ENCODE results near the gene CNOT8. TPM values are rescaled to one million over a fixed set of nuclear protein-coding genes. Genes with fewer than 3 reads are reported as not detected.
A peak's percentile ranks its signal among the peaks of the same experiment; 100 is the strongest.

Gene CNOT8
- total RNA-seq, 4 donors from 2014 or later: 64.3 to 97.3 (median 78.9) TPM

- Histone ChIP-seq H3K9me3 (no peaks in the 10 kb centered on the region), H3K4me1 (peaks cover 0 to 6% (median 5%) of the 10 kb centered on the region in 4 donors), H3K27me3 (no peaks in the 10 kb centered on the region), H3K4me3 (no peak overlapping the region), H3K27ac (no peak overlapping the region), H3K36me3 (no peaks in the 10 kb centered on the region)
- in situ Hi-C loops (cut with MboI; ENCODE audit: low pct_ligation_motif_present in 1 of 4, low pct_unique_long_range_greater_than_20kb in 1 of 4, low sequenced_read_pairs in 3 of 4): no loop called here
- WGBS, 2 donors (ENCODE audit: low coverage in 1 of 2): 75 to 79% methylated on average over 5 to 6 of the region's 6 CpGs
- no peak for TF ChIP-seq POLR2AphosphoS5 (IDR thresholded peaks at IDR 0.05)
- DNase-seq: no peak
- intact Hi-C loops (cut with DNase I; ENCODE audit: low total_unique reads): no loop called here
Observed at GRCh38 chr5:154842689-154843530, 15.5 kb upstream of the CNOT8 start.

- no peaks in the 10 kb centered on the region for H3K36me3 ChIP-seq
- intact Hi-C loops (cut with DNase I; ENCODE audit: low total_unique reads) (no loop called here), in situ Hi-C loops (cut with MboI; ENCODE audit: low pct_ligation_motif_present in 1 of 4, low pct_unique_long_range_greater_than_20kb in 1 of 4, low sequenced_read_pairs in 3 of 4) (no loop called here)
- H3K9me3 ChIP-seq: no peaks in the 10 kb centered on the region
- no peak overlapping the region for H3K4me3 ChIP-seq
- H3K27me3 ChIP-seq: no peaks in the 10 kb centered on the region
- H3K4me1 ChIP-seq: peaks cover 0 to 12% (median 4%) of the 10 kb centered on the region in 4 donors
- H3K27ac ChIP-seq: no peak overlapping the region
- WGBS, 2 donors (ENCODE audit: low coverage in 1 of 2): 83 to 91% methylated on average over 5 of the region's 5 CpGs
- no peak for DNase-seq
- TF ChIP-seq POLR2AphosphoS5 (IDR thresholded peaks at IDR 0.05) (no peak), EP300 (IDR thresholded peaks at IDR 0.05; ENCODE audit: low read depth) (no peak), POLR2A (IDR thresholded peaks at IDR 0.05) (no peak), CTCF (IDR thresholded peaks at IDR 0.05) (no peak)
Observed at GRCh38 chr5:154844809-154845208, 13.6 kb upstream of the CNOT8 start.

GRCh38 chr5:154849264-154849785, 9.1 kb upstream of the CNOT8 start:
- DNase-seq: no peak
- in situ Hi-C loops (cut with MboI; ENCODE audit: low pct_ligation_motif_present in 1 of 4, low pct_unique_long_range_greater_than_20kb in 1 of 4, low sequenced_read_pairs in 3 of 4): no loop called here
- H3K9me3 ChIP-seq: no peaks in the 10 kb centered on the region
- TF ChIP-seq EP300 (IDR thresholded peaks at IDR 0.05; ENCODE audit: low read depth) (no peak), POLR2AphosphoS5 (IDR thresholded peaks at IDR 0.05) (no peak), CTCF (IDR thresholded peaks at IDR 0.05) (no peak), POLR2A (IDR thresholded peaks at IDR 0.05) (no peak)
- peak overlapping the region in 3 of 4 donors; percentile 5 to 61 (median 43) for H3K4me3 ChIP-seq
- peak overlapping the region; percentile 80 to 90 (median 84) for H3K27ac ChIP-seq
- 67 to 74% methylated on average over 6 of the region's 6 CpGs for WGBS, 2 donors (ENCODE audit: low coverage in 1 of 2)
- no peaks in the 10 kb centered on the region for H3K27me3 ChIP-seq
- H3K36me3 ChIP-seq: no peaks in the 10 kb centered on the region
- peaks cover 0 to 19% (median 7%) of the 10 kb centered on the region in 4 donors for H3K4me1 ChIP-seq
- intact Hi-C loops (cut with DNase I; ENCODE audit: low total_unique reads): no loop called here

GRCh38 chr5:154849791-154850201, 8.6 kb upstream of the CNOT8 start:
- DNase-seq: no peak

More at GRCh38 chr5:154849791-154850201, 8.6 kb upstream of the CNOT8 start:
- intact Hi-C loops (cut with DNase I; ENCODE audit: low total_unique reads): no loop called here
- WGBS, 2 donors (ENCODE audit: low coverage in 1 of 2): 19 to 31% methylated on average over 2 of the region's 2 CpGs
- Histone ChIP-seq H3K4me3 (peak overlapping the region; percentile 29 to 61 (median 42)), H3K27me3 (no peaks in the 10 kb centered on the region), H3K27ac (peak overlapping the region; percentile 80 to 90 (median 84)), H3K4me1 (peaks cover 0 to 19% (median 7%) of the 10 kb centered on the region in 4 donors), H3K9me3 (no peaks in the 10 kb centered on the region), H3K36me3 (no peaks in the 10 kb centered on the region)
- in situ Hi-C loops (cut with MboI; ENCODE audit: low pct_ligation_motif_present in 1 of 4, low pct_unique_long_range_greater_than_20kb in 1 of 4, low sequenced_read_pairs in 3 of 4): loop anchor here in 1 of 4 donors (10.0 kb wide), 1 partner anchor 95 kb away; the partner anchor contains the start of gene LARP1
- TF ChIP-seq EP300 (IDR thresholded peaks at IDR 0.05; ENCODE audit: low read depth) (no peak), CTCF (IDR thresholded peaks at IDR 0.05) (no peak), POLR2AphosphoS5 (IDR thresholded peaks at IDR 0.05) (no peak), POLR2A (IDR thresholded peaks at IDR 0.05) (no peak)
